ENCODE data around the gene TNFRSF14.

Gene TNFRSF14

GRCh38 chr1:2588661-2589430 lies 32.7 kb downstream of the TNFRSF14 start:
- DNase-seq (ENCODE audit: low spot score): no peak

- no peak for DNase-seq (ENCODE audit: low spot score)
Observed at GRCh38 chr1:2589431-2590232, 33.5 kb downstream of the TNFRSF14 start.

- DNase-seq (ENCODE audit: low spot score): no peak
Observed at GRCh38 chr1:2590233-2591141, 34.3 kb downstream of the TNFRSF14 start.

- no peak for DNase-seq (ENCODE audit: low spot score)
Observed at GRCh38 chr1:2591233-2591580, 35.0 kb downstream of the TNFRSF14 start.

GRCh38 chr1:2591581-2592261 lies 35.5 kb downstream of the TNFRSF14 start:
- DNase-seq (ENCODE audit: low spot score): no peak

- no peak for DNase-seq (ENCODE audit: low spot score)
Observed at GRCh38 chr1:2592672-2593071, 36.5 kb downstream of the TNFRSF14 start.

GRCh38 chr1:2593251-2593878 lies 37.2 kb downstream of the TNFRSF14 start:
- no peak for DNase-seq (ENCODE audit: low spot score)

- DNase-seq (ENCODE audit: low spot score): peak; percentile 69
Observed at GRCh38 chr1:2594001-2594640, 38.0 kb downstream of the TNFRSF14 start.

- DNase-seq (ENCODE audit: low spot score): no peak
Observed at GRCh38 chr1:2594641-2595131, 38.5 kb downstream of the TNFRSF14 start.

GRCh38 chr1:2595261-2595811 lies 39.2 kb downstream of the TNFRSF14 start:
- no peak for DNase-seq (ENCODE audit: low spot score)

- DNase-seq (ENCODE audit: low spot score): no peak
Observed at GRCh38 chr1:2595812-2596529, 39.8 kb downstream of the TNFRSF14 start.

GRCh38 chr1:2596530-2597333 lies 40.6 kb downstream of the TNFRSF14 start:
- DNase-seq (ENCODE audit: low spot score): no peak

GRCh38 chr1:2597441-2598328 lies 41.5 kb downstream of the TNFRSF14 start:
- DNase-seq (ENCODE audit: low spot score): no peak

- no peak for DNase-seq (ENCODE audit: low spot score)
Observed at GRCh38 chr1:2598329-2598931, 42.3 kb downstream of the TNFRSF14 start.

- DNase-seq (ENCODE audit: low spot score): no peak
Observed at GRCh38 chr1:2601721-2602303, 45.6 kb downstream of the TNFRSF14 start.

- no peak for DNase-seq (ENCODE audit: low spot score)
Observed at GRCh38 chr1:2602311-2602835, 46.2 kb downstream of the TNFRSF14 start.

All from hepatic stellate cell (primary cell).